ENCODE results near the gene NAPEPLD.
"Not testable (repeated sequence)": the region's sequence is repeated elsewhere in the genome, so short reads cannot be mapped to it uniquely, and the experiment has no call there.

The NAPEPLD gene

GRCh38 chr7:103148994-103149807, at the start of gene NAPEPLD:
Gene NAPEPLD (minus strand): TSS chr7:103149099. CDS start chr7:103128776, 20,323 bp downstream.
- peak; percentile 68 for DNase-seq

- not testable (repeated sequence) for DNase-seq
These were observed 49.2 kb upstream of the NAPEPLD start for GRCh38 chr7:103198079-103198478.

GRCh38 chr7:103195364-103195763, 46.5 kb upstream of the NAPEPLD start:
- DNase-seq: not testable (repeated sequence)

GRCh38 chr7:103172415-103173146, 23.7 kb upstream of the NAPEPLD start:
- not testable (repeated sequence) for DNase-seq

- not testable (repeated sequence) for DNase-seq
These were observed 23.0 kb upstream of the NAPEPLD start for GRCh38 chr7:103171695-103172414.

- not testable (repeated sequence) for DNase-seq
These were observed 18.1 kb upstream of the NAPEPLD start for GRCh38 chr7:103166921-103167544.

GRCh38 chr7:103163087-103163825, 14.4 kb upstream of the NAPEPLD start:
- not testable (repeated sequence) for DNase-seq

- DNase-seq: not testable (repeated sequence)
These were observed 13.7 kb upstream of the NAPEPLD start for GRCh38 chr7:103162641-103163040.

GRCh38 chr7:103161998-103162616, 13.2 kb upstream of the NAPEPLD start:
- DNase-seq: not testable (repeated sequence)

GRCh38 chr7:103159072-103159471, 10.2 kb upstream of the NAPEPLD start:
- not testable (repeated sequence) for DNase-seq

GRCh38 chr7:103155331-103156024, 6.6 kb upstream of the NAPEPLD start:
- not testable (repeated sequence) for DNase-seq

- no peak for DNase-seq
These were observed 5.1 kb upstream of the NAPEPLD start for GRCh38 chr7:103154042-103154441.

GRCh38 chr7:103152744-103153617, 4.1 kb upstream of the NAPEPLD start:
- DNase-seq: not testable (repeated sequence)

GRCh38 chr7:103151993-103152676, 3.2 kb upstream of the NAPEPLD start:
- not testable (repeated sequence) for DNase-seq

GRCh38 chr7:103150192-103150591, 1.3 kb upstream of the NAPEPLD start:
- DNase-seq: no peak

GRCh38 chr7:103149808-103150180, 895 bp upstream of the NAPEPLD start:
- DNase-seq: no peak

- DNase-seq: no peak
These were observed 537 bp downstream of the NAPEPLD start for GRCh38 chr7:103148131-103148993.

- DNase-seq: not testable (repeated sequence)
These were observed 4.1 kb downstream of the NAPEPLD start for GRCh38 chr7:103144754-103145153.

All from GOT3 (cell line).